Skin epidermis (tissue), 12 donors: Measurements from ENCODE around the gene SLC25A23.

Source experiments
- H3K27ac ChIP-seq, 21 experiments: fragments of 200-600 bp; sonication (generic) in 11 of 21; one replicate each; pipeline ENCODE4 v1.5.0; 2020; ENCODE audit warnings: mild to moderate bottlenecking in 3 of 21, inconsistent platforms in 2 of 21, moderate library complexity in 2 of 21
- H3K4me3 ChIP-seq, 7 experiments: fragments of 200-600 bp; sonication (generic) in 2 of 7; one replicate each; pipeline ENCODE4 v1.5.0; 2020; ENCODE audit warnings: inconsistent platforms in 2 of 7, mild to moderate bottlenecking in 2 of 7, moderate library complexity in 1 of 7

Gene SLC25A23

GRCh38 chr19:6464070-6464873 is 4.7 kb upstream of the SLC25A23 start, which contains the start of gene CRB3:
TSS of gene CRB3 (plus strand) at chr19:6464271. CDS start at chr19:6464702, 431 bp downstream.
- Histone ChIP-seq H3K4me3 (peak within 1 kb of the TSS; percentile 30 to 69 (median 52)), H3K27ac (peak within 1 kb of the TSS in 19 of 21 experiments; percentile 15 to 88 (median 72))

GRCh38 chr19:6460099-6460884 is 700 bp upstream of the SLC25A23 start:
- Histone ChIP-seq H3K27ac (peak overlapping the region in 18 of 21 experiments; percentile 39 to 87 (median 77)), H3K4me3 (peak overlapping the region; percentile 49 to 83 (median 67))

- H3K27ac ChIP-seq: peak overlapping the region in 13 of 21 experiments; percentile 28 to 87 (median 77)
- peak overlapping the region; percentile 49 to 83 (median 67) for H3K4me3 ChIP-seq
These were observed 814 bp downstream of the SLC25A23 start for GRCh38 chr19:6458695-6459261.

- Histone ChIP-seq H3K4me3 (peak overlapping the region in 2 of 7 experiments; percentile 7 to 59), H3K27ac (peak overlapping the region in 1 of 21 experiments; percentile 78)
These were observed 1.5 kb downstream of the SLC25A23 start for GRCh38 chr19:6457958-6458694.

GRCh38 chr19:6455924-6456323 is 3.7 kb downstream of the SLC25A23 start:
- Histone ChIP-seq H3K4me3 (no peak overlapping the region), H3K27ac (no peak overlapping the region)

GRCh38 chr19:6453951-6454565 is 5.5 kb downstream of the SLC25A23 start:
- Histone ChIP-seq H3K27ac (no peak overlapping the region), H3K4me3 (no peak overlapping the region)

GRCh38 chr19:6452899-6453298 is 6.7 kb downstream of the SLC25A23 start:
- H3K4me3 ChIP-seq: no peak overlapping the region
- no peak overlapping the region for H3K27ac ChIP-seq

- no peak overlapping the region for H3K4me3 ChIP-seq
- H3K27ac ChIP-seq: no peak overlapping the region
These were observed 7.4 kb downstream of the SLC25A23 start for GRCh38 chr19:6452223-6452614.

GRCh38 chr19:6451583-6452222 is 7.9 kb downstream of the SLC25A23 start:
- no peak overlapping the region for H3K27ac ChIP-seq
- H3K4me3 ChIP-seq: no peak overlapping the region

GRCh38 chr19:6450166-6450565 is 9.4 kb downstream of the SLC25A23 start:
- Histone ChIP-seq H3K27ac (no peak overlapping the region), H3K4me3 (no peak overlapping the region)

GRCh38 chr19:6448045-6448444 is 11.5 kb downstream of the SLC25A23 start:
- no peak overlapping the region for H3K4me3 ChIP-seq
- H3K27ac ChIP-seq: no peak overlapping the region

GRCh38 chr19:6446452-6446851 is 13.1 kb downstream of the SLC25A23 start:
- H3K4me3 ChIP-seq: no peak overlapping the region

GRCh38 chr19:6443986-6444385 is 15.6 kb downstream of the SLC25A23 start:
- no peak overlapping the region for H3K4me3 ChIP-seq

More at GRCh38 chr19:6446452-6446851, 13.1 kb downstream of the SLC25A23 start:
- no peak overlapping the region for H3K27ac ChIP-seq

GRCh38 chr19:6442087-6442688 is 17.4 kb downstream of the SLC25A23 start:
- H3K27ac ChIP-seq: no peak overlapping the region
- H3K4me3 ChIP-seq: no peak overlapping the region

More at GRCh38 chr19:6443986-6444385, 15.6 kb downstream of the SLC25A23 start:
- H3K27ac ChIP-seq: no peak overlapping the region

- Histone ChIP-seq H3K4me3 (no peak overlapping the region), H3K27ac (no peak overlapping the region)
These were observed 18.7 kb downstream of the SLC25A23 start for GRCh38 chr19:6440905-6441304.

- Histone ChIP-seq H3K4me3 (no peak overlapping the region), H3K27ac (no peak overlapping the region)
These were observed 19.8 kb downstream of the SLC25A23 start for GRCh38 chr19:6439743-6440142.

GRCh38 chr19:6433663-6434062 is 25.9 kb downstream of the SLC25A23 start, which contains the start of gene SLC25A41:
TSS of gene SLC25A41 (minus strand) at chr19:6433763. CDS start at chr19:6433693, 70 bp downstream.
- Histone ChIP-seq H3K27ac (no peak within 1 kb of the TSS), H3K4me3 (no peak within 1 kb of the TSS)

- no peak overlapping the region for H3K4me3 ChIP-seq
- H3K27ac ChIP-seq: no peak overlapping the region
These were observed 26.4 kb downstream of the SLC25A23 start for GRCh38 chr19:6433165-6433564.
